ENCODE measurements around the gene FSTL4.

- no peak for TF ChIP-seq CTCF (IDR thresholded peaks at IDR 0.05)
- no peak for TF ChIP-seq POLR2A (IDR thresholded peaks at IDR 0.05)
Measured at GRCh38 chr5:133205204-133205603, 407.1 kb downstream of the FSTL4 start.

All from upper lobe of left lung (tissue), 4 donors.